ENCODE measurements around the gene GAB2.
"Not testable (repeated sequence)": the region's sequence is repeated elsewhere in the genome, so short reads cannot be mapped to it uniquely, and the experiment has no call there.

Gene GAB2

DNA sequence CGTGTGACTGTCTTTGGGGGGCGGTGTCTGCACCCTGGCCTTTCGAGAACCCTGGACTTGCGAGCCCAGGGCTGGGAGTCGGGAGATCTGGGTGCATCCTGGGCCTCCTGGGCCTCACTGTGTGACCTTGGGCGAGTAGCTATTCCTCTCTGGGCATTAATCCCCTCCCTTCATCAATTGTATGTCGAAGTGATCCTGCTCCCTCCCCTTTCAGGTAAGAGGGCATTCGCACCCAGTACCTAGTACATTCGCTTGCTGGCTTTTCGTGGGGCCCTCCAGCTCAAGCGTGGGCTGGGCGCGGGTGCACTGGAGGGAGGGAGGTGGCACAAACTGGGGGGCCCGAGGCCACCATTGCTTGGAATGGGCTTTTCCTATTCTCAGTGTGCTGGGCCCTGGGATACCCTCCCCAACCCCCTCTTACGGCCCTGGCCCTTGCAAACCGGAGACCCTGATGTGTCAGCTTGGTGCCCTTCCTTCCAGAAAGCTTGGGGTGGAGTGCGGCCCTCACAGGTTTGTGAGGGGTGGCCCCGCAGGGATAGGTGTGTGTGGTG, 228.4 kb downstream of the GAB2 start:
- Mint-ChIP-seq H3K27ac (no peak overlapping the region), H3K36me3 (peaks cover 2% of the 10 kb centered on the region), H3K9me3 (no peaks in the 10 kb centered on the region), H3K27me3 (no peaks in the 10 kb centered on the region), H3K4me1 (peaks cover 28% of the 10 kb centered on the region), H3K4me3 (peak overlapping the region; percentile 90)
- ATAC-seq (ENCODE audit: low read depth): no peak
- no peak for DNase-seq (ENCODE audit: low spot score in 2 of 2)

DNA sequence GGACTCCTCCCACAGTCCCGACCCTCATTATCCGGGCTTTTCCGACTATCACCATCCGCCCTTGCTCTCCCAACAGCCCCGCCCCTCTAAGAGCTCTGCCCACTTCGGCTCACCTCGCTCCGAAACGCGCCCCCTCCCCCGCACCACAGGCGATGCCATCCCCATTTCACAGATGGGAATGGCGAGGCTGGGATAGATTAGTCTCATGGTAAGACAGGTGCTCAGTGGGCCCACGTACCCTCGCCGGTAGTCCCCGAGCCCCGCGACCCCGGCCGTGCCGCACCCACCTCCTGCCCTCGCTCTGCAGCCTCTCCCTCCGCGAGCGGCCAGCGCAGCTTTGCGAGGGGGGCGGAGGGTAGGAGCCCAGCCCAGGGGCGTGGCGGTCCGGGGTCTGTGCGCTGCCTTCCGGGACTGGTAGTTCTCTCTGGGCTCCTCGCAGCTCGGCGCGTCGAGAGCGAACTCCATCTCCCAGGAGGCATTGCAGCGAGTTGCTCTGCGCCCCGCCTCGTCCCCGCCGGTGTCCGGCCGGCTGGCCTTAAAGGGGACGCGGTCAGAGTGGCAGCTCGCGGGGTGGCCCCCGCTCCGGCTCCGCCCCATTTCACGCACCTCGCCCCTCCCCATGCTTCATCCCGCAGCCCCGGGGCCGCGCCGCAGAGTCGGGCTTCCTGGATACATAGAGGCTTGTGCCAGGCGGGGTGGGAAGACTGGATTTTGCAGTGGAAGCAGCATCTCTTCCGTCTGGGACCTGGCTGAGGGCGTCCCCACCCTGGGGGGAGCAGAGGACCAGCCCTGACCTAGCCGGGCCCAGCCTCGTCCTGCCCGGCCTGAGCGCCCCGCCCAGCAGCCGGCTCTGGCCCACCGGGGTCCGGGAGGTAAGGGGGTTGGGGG, 229.1 kb downstream of the GAB2 start, which contains the start of the genes KCTD21 and USP35:
KCTD21 (minus strand) TSS at position 341 of the 888 bp plus-strand sequence. CDS start 14,072 bp downstream, outside the sequence.
USP35 (plus strand) TSS at position 634 of the 888 bp plus-strand sequence. CDS start 7,327 bp downstream, outside the sequence.
- peaks cover 28% of the 10 kb centered on the region for H3K4me1 Mint-ChIP-seq
- H3K36me3 Mint-ChIP-seq: peaks cover 1% of the 10 kb centered on the region
- peak; percentile 93 for ATAC-seq (ENCODE audit: low read depth)
- DNase-seq (ENCODE audit: low spot score in 2 of 2): peak; percentile 84 to 86
- H3K9me3 Mint-ChIP-seq: no peaks in the 10 kb centered on the region
- no peaks in the 10 kb centered on the region for H3K27me3 Mint-ChIP-seq
- peak within 1 kb of the TSS; percentile 73 for H3K27ac Mint-ChIP-seq
- peak within 1 kb of the TSS; percentile 90 for H3K4me3 Mint-ChIP-seq

DNA sequence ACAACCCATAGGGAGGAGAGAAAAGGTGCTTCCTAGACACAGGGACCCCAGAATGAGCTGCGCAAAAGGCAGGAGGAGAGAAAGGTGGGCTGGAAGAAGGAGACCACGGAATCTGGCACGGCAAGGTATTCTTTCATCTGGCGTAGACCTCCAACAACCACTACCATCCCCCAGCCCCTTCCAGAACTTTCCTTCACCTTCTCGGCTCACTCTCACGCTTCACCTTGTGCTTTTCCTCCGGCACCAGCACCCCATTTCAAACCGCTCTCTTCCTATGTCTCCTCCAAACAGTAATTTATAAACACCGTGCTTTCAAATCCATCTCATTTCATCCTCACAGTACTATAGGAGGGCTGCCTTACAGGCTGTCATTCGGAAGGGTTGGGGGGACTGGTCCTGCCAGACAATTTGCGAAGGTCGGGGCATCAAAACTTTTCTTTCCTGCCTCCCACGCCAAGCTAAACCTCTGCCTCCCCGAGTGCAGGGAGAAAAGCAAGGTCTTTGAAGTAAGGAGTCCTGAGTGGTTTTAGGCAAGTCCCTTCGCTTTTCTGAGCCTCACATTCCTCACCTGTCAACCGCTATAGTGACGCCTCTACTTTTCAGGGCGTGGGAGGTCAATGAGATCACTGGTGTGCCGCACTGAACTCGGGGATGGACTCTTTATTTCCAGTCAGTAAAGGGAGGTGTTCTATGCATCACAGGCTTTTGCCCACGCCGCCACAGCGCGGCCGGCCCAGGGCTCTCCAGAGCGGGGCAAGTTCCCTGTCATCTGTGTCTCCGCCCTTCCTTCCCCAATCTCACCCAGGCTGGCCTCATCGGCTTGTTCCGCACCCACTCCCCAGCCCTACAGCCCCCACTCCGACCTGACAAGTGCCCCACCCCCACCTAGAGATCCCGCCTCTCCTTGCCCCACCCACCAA, 230.0 kb downstream of the GAB2 start:
- Mint-ChIP-seq H3K4me1 (peaks cover 28% of the 10 kb centered on the region), H3K27me3 (no peaks in the 10 kb centered on the region), H3K27ac (peak overlapping the region; percentile 73), H3K4me3 (peak overlapping the region; percentile 90), H3K9me3 (no peaks in the 10 kb centered on the region), H3K36me3 (peaks cover 2% of the 10 kb centered on the region)
- peak; percentile 45 for ATAC-seq (ENCODE audit: low read depth)
- no peak for DNase-seq (ENCODE audit: low spot score in 2 of 2)

DNA sequence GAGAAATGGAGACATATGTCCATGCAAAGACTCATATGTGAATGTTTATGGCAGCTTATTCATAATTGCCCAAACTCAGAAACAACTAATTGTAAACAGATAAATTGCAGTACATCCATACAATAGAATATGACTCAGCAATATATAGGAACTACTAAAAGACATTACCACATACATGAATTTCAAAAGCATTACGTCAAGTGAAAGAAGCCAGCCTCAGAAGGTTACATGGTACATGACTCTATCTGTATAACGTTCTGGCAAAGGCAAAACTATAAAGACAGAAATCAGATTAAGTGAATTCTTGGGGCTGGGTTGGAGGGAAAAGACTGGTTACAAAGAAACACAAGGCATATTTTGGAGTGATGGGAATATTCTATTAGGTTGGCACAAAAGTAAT, 236.4 kb downstream of the GAB2 start:
- Mint-ChIP-seq H3K27ac (no peak overlapping the region), H3K4me1 (peaks cover 9% of the 10 kb centered on the region), H3K27me3 (no peaks in the 10 kb centered on the region), H3K4me3 (no peak overlapping the region), H3K36me3 (peaks cover 10% of the 10 kb centered on the region), H3K9me3 (peaks cover 6% of the 10 kb centered on the region)
- DNase-seq (ENCODE audit: low spot score in 2 of 2): no peak
- no peak for ATAC-seq (ENCODE audit: low read depth)

DNA sequence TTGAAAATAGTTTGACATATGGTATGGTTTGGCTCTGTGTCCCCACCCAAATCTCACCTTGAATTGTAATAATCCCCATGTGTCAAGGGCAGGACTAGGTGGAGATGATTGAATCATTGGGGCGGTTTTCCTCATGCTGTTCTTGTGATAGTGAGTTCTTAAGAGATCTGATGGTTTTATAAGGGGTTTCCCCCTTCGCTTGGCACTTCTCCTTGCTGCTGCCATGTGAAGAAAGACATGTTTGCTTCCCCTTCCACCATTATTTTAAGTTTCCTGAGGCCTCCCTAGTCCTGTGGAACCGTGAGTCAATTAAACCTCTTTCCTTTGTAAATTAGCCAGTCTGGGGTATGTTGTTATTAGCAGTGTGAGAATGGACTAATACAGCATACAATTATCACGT, 236.9 kb downstream of the GAB2 start:
- Mint-ChIP-seq H3K4me1 (peaks cover 9% of the 10 kb centered on the region), H3K9me3 (peaks cover 6% of the 10 kb centered on the region), H3K36me3 (peaks cover 11% of the 10 kb centered on the region), H3K27me3 (no peaks in the 10 kb centered on the region), H3K4me3 (no peak overlapping the region), H3K27ac (no peak overlapping the region)
- ATAC-seq (ENCODE audit: low read depth) (no peak), DNase-seq (ENCODE audit: low spot score in 2 of 2) (no peak)

DNA sequence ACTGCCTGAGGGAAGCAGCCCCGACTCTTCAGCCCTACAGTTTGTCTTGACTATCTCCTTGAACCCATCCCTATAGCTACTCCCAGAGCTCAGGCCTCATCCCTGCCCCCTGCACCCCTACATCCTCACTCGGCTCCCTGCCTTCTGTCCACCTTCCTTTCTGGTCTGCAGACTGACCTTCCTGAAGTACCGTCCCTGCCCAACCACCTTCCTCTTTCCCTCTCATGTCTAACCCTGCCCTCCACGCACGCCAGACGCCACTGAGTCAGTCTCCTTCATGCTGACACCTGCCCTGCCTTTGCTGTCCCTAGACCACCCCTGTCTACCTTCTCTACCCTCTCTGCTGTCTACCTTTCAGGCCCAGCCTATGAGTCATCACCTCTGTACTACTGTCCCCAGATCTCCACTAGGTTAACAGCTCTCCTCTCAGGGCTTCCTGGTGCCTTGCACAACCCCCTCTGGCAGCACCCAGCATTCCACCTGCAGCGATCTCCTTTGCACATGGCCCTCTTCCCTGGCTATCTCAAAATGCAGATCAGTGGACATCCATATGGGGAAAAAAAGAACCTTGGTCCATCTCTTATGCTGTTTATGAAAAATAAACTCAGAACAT, 238.1 kb downstream of the GAB2 start:
- Mint-ChIP-seq H3K4me3 (no peak overlapping the region), H3K9me3 (peaks cover 6% of the 10 kb centered on the region), H3K27ac (no peak overlapping the region), H3K36me3 (peaks cover 11% of the 10 kb centered on the region), H3K4me1 (peaks cover 9% of the 10 kb centered on the region), H3K27me3 (no peaks in the 10 kb centered on the region)
- no peak for DNase-seq (ENCODE audit: low spot score in 2 of 2)
- ATAC-seq (ENCODE audit: low read depth): no peak

DNA sequence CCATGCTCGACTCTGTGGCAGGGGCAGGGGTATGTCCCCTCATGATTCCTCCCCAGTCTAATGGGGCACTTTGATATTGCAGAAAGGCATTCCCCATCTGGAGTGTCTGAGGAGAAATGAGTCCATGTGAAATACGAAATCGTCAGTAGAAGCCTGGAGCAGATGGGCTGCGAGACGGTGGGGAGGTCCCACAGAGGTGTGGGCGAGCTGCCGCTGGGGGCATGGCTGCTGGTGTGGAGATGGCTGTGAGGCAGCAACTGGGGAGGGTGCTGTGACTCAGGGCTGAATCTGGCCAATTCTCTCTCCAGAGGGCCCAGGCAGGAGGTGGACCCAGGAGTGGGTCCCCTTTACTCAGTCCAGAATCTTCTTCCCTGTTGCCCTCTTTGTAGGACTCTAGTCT, 240.4 kb downstream of the GAB2 start:
- H3K4me3 Mint-ChIP-seq: no peak overlapping the region
- no peaks in the 10 kb centered on the region for H3K27me3 Mint-ChIP-seq
- H3K27ac Mint-ChIP-seq: no peak overlapping the region
- H3K9me3 Mint-ChIP-seq: peaks cover 6% of the 10 kb centered on the region
- H3K4me1 Mint-ChIP-seq: peaks cover 7% of the 10 kb centered on the region
- DNase-seq (ENCODE audit: low spot score in 2 of 2): no peak
- peaks cover 21% of the 10 kb centered on the region for H3K36me3 Mint-ChIP-seq
- ATAC-seq (ENCODE audit: low read depth): no peak

DNA sequence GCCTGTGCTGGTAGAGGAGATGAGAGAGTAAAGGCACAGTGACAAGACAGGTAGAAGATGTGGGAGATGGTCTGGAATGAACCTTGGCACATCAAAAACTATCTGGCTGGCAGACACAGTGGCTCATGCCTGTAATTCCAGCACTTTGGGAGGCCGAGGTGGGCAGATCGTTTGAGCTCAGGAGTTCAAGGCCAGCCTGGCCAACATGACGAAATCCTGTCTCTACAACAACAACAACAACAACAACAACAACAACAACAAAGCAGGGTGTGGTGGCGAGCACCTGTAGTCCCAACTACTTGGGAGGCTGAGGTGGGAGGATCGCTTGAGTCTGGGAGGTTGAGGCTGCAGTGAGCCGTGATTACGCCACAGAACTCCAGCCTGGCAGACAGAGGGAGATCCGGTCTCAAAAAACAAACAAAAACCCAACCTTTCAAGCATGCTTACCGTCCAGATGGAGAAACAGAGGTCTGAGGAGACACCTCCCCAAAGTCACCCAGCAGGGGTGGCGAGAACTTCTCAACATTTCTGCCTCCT, 240.9 kb downstream of the GAB2 start:
- H3K9me3 Mint-ChIP-seq: peaks cover 6% of the 10 kb centered on the region
- peaks cover 21% of the 10 kb centered on the region for H3K36me3 Mint-ChIP-seq
- H3K27me3 Mint-ChIP-seq: no peaks in the 10 kb centered on the region
- no peak for DNase-seq (ENCODE audit: low spot score in 2 of 2)
- no peak for ATAC-seq (ENCODE audit: low read depth)
- no peak overlapping the region for H3K4me3 Mint-ChIP-seq
- no peak overlapping the region for H3K27ac Mint-ChIP-seq
- H3K4me1 Mint-ChIP-seq: peaks cover 7% of the 10 kb centered on the region

DNA sequence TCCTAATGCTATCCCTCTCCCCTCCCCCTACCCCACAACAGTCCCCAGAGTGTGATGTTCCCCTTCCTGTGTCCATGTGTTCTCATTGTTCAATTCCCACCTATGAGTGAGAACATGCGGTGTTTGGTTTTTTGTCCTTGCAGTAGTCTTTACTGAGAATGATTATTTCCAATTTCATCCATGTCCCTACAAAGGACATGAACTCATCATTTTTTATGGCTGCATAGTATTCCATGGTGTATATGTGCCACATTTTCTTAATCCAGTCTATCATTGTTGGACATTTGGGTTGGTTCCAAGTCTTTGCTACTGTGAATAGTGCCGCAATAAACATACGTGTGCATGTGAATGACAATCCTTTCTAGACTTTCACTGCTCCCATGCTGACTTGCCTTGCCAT, 241.8 kb downstream of the GAB2 start:
- not testable (repeated sequence) for ATAC-seq (ENCODE audit: low read depth); H3K4me3 Mint-ChIP-seq; DNase-seq (ENCODE audit: low spot score in 2 of 2); H3K27ac Mint-ChIP-seq; H3K4me1 Mint-ChIP-seq; H3K27me3 Mint-ChIP-seq; H3K9me3 Mint-ChIP-seq
- H3K36me3 Mint-ChIP-seq: peaks cover 19% of the 10 kb centered on the region

DNA sequence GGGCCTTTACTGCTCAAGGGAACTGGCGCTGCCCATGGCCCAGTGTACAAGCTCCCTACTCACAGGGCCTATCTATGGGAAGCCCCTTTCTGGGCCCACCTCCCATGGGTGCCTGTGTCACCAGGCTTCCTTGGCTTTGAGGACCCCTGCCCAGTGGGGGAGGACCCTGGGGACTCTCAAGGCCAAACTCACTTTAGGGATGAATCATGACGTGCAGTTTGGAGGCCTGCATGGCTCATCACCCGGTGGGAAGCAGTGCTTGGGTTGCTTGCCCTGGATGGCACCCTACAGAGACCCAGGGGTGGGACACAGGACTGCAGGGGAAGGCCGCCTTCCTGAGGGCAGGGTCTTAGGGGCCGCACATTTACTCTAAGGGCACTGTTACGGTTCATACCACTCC, 245.7 kb downstream of the GAB2 start:
- Mint-ChIP-seq H3K9me3 (peaks cover 2% of the 10 kb centered on the region), H3K4me1 (no peaks in the 10 kb centered on the region), H3K4me3 (no peak overlapping the region), H3K27ac (no peak overlapping the region), H3K36me3 (peaks cover 15% of the 10 kb centered on the region), H3K27me3 (no peaks in the 10 kb centered on the region)
- no peak for ATAC-seq (ENCODE audit: low read depth)
- no peak for DNase-seq (ENCODE audit: low spot score in 2 of 2)

DNA sequence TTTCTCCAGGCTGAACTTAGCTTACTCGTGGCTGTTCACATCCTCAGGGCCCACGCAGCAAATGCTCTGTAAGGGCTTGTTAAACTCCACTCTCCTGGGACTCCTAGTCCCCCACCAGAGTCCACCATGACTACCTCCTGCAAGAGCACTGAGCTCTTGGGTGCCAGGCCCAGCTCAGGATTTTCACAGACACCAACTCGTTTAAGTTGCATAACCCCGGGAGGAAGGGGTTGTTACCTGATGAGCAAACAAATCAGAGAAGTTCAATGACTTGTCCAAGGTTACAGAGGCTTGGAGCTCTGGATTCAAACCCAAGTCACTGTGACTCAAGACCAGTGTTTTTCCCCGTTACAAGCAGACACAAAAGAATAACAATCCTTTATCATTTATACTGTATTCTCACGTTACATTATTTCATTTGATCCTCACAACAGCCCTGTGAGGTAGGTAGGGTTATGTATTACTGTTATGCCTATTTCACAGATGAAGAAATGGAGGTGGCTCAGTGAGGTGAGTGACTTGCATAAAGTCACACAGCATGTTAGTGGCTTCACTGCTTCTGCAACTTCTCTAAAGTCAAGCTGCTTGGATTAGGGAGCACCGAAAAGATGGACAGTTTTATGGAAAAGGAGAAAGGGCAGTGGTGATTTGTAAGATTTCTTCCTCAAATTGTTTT, 246.6 kb downstream of the GAB2 start:
- DNase-seq (ENCODE audit: low spot score in 2 of 2) (no peak), ATAC-seq (ENCODE audit: low read depth) (no peak)
- Mint-ChIP-seq H3K36me3 (peaks cover 11% of the 10 kb centered on the region), H3K9me3 (no peaks in the 10 kb centered on the region), H3K27ac (no peak overlapping the region), H3K4me1 (no peaks in the 10 kb centered on the region), H3K4me3 (no peak overlapping the region), H3K27me3 (no peaks in the 10 kb centered on the region)

DNA sequence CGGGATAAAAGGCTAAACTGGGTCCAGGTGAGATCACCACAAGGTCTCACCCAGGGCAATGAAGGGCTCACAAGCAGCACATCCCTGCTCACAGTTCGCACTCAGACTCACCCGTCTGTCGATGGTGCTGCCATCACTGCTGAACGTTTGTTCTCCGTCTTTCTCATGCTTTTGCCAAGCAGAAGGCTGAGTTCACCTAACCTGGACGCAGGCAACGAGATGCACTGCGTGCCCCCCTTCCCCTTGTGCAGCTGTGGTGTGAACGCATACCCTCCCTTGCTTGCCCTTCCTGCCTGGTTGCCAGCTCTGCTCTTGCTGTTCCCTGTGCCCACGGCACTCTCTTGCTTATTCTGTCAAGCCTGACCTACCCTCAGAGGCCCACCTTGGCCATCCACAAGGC, 247.2 kb downstream of the GAB2 start:
- peaks cover 11% of the 10 kb centered on the region for H3K36me3 Mint-ChIP-seq
- no peaks in the 10 kb centered on the region for H3K27me3 Mint-ChIP-seq
- no peaks in the 10 kb centered on the region for H3K9me3 Mint-ChIP-seq
- no peak overlapping the region for H3K4me3 Mint-ChIP-seq
- no peak overlapping the region for H3K27ac Mint-ChIP-seq
- ATAC-seq (ENCODE audit: low read depth) (no peak), DNase-seq (ENCODE audit: low spot score in 2 of 2) (no peak)
- no peaks in the 10 kb centered on the region for H3K4me1 Mint-ChIP-seq

All from memory B cell (primary cell).